HPDE6-E6E7 (cell line): ENCODE measurements around the gene SCARB1.

Source experiments
- DNase-seq: peaks from one replicate; pipeline ENCODE4 v3.0.0; 2011; ENCODE audit warnings: missing footprints; ENCODE audit errors: extremely low spot score

SCARB1 gene

DNA sequence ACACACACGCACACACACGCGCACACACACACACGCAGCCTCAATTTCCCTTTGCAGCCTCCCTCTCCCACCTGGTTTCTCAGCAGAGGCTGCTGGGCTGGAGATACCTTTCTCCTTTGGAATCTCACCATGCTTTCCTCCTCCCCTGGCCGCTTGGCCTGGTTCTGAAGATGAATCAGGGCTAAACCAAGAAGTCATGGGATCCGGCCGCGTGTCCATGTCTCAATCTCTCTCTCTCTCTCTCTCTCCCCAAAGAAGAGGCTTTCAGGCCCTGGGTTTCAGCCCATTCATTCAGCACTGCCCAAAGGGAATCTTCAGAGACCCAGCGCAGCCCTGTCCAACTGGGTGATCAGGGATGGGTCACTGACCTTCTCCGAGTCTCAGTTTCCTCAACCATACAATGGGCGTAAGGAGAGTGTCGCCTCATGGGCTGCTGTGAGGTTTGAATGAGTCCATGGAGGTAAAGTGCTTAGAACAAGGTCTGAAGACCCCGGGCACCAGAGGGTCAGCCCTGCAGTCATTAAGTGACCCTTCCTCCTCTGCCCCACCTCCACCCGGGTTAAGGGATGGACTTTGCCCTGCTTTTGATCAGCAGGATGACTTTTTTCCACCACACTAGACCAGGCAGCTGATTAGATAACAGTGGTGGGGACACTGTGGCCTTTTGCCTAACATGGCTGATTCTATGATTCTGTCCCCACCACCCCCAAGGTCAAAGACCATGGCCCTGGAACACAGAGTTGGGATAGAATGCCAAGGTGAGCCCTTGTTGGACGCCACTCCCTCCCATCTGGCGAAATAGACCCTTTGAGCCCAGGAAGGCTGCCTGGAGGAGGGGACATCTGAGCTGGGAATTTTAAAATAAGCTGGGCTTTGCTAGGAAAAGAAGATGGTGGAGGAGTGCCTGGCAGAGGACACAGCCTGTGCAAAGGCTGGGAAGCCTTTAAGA, 42.1 kb downstream of the SCARB1 start:
- DNase-seq = no peak

DNA sequence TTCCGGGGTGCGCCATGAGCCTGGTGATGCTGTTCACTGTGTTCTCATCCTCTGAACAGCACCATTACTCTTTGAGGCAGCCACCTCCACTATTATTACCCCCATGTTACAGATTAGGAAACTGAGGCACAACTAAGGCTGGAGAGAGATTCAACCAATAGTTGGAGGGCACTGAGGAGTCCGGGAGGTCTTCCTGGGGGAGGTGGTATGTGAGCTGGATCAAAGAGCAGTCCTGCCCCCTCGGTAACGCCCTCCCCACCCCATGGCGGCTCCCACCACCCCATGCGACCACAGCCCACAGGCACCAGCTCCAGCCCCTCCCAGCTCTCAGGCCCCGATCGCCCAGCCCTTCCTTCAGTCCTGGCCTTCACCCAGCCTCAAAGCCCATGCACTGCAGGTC, 43.5 kb downstream of the SCARB1 start:
- no peak for DNase-seq

DNA sequence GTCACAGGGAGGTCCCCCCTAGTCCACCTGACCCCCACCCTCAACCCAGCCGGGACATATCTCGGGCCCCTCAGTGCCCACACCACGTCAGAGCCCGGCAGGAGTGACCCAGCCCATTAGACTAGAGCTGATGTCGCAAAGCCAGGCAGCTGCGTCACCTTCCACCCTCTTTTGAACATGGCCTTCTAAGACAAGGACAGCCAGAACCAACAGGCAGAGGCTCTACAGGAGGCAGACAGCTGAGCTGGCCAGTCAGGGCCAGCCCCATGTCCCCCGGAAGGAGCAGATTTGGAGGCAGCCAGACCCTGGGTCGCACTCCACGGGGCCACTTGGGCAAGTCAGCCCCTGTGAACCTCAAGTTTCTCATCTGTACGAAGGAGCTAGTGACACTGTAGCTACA, 44.1 kb downstream of the SCARB1 start:
- no peak for DNase-seq

DNA sequence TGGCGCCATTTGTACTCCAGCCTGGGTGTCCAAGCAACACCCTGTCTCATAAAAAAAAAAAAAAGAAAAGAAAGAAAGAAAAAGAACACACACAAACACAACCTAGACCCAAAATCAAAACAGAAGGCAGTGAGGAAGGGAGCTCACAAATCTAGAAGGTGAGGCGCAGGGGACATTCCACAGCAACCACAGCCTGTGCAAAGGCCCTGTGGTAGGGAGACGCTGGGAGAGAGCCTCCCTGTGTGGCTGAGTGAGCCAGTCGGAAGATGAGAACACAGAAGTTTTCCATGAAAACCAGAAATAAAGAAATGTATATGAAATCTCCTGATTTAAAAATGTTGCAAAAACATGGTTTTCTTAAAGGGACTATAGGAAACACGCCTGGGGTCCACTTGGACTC, 44.6 kb downstream of the SCARB1 start:
- DNase-seq = no peak

DNA sequence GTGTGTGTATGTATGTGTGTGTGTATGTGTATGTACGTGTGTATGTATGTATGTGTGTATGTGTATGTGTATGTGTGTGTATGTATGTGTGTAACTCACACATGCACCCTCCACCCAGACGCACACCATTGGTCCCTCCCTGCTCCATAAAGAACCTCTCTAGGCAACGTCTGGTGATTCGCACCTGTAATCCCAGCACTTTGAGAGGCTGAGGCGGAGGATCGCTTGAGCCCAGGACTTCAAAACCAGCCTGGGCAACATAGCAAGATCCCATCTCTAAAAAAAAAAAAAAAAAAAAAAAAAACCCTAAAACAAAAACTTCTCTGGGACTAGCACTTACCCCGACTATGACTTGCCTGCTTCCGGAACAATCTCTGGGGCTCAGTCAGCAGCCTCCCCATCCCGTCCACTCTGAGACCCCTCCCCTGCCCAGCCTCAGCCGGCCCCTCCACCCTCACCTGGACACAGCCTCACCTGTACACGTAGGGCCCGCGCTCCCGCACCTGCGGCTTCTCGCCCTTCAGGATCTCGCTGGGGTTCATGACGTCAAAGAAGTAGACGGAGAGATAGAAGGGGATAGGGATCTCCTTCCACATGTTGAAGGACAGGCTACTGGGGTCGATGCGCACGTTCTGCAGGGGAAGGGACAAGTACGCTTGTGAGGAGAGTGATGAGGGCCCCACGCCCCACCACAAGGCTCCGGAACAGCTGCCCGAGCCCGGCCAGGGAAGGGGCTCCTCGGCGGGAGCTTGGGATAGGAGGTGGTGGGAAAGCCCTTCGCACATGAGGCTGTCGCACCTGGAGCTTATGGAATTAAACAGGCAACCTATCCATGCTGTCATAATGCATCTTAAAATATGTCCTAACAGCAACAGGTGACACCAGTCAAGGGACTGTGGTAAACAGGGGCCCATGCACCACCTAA, 46.3 kb downstream of the SCARB1 start:
- no peak for DNase-seq

DNA sequence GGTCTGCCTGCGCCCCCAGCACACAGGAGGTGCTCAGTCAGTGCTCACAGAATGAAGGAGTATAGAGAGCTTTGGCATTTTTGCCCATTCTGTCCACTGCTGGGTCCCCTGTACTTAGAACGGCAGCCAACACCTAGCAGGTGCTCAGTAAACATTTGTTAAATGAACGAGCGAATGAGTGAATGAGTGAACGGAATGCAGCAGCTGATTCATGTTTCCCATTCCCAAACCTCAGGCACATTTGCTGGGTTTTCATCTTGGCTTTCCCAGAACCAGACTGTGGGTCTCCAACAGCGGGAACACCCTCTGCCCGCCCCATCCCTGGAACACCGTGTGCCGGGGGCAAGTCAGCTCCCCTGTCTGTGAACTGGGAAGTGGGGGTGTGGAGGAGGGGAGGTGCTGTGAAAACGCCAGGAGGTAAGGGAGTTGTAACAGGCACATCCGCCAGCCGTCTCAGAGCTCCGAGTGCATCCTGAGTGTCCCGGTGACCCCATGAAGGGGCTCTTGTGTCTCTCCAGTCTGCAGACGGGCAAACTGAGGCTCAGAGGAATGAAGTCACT, 47.3 kb downstream of the SCARB1 start:
- no peak for DNase-seq

DNA sequence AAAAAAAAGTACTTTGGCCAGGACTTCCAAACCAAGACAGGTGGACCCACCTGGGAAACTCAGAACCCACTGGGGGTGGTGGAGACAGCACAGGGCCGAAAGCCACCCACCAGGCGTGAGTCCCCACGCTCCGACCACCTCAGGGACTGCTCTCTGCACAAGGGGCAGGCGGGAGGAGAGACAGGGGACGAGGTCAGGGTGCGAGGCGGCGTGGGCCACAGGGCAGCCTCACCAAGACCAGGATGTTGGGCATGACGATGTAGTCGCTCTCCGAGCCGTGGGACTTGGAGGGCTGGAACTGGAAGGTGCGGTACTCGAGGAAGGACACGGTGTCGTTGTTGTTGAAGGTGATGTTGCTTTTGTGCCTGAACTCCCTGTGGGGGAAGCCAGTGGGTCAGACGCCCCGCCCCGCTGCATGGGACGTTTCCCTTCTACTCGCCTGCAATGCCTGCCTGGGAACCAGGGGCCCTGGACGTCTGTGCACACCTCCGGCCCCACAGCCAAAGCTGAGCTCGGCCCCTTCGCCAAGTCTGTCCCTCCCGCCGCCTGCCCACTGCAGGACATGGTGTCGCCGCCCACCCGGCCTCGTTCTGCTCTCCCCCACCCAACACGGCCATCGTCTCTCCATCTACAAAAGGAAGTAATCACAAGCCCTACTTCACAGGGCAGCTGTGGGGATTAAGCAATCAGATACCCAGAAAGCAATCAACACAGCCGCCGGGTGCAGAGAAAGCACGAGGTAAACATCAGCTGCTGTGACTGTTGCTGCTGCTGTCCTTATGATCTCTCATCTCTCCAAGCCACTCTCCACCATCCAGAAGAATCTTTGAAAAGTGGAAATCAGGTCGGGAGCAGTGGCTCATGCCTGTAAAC, 48.7 kb downstream of the SCARB1 start:
- DNase-seq = no peak

DNA sequence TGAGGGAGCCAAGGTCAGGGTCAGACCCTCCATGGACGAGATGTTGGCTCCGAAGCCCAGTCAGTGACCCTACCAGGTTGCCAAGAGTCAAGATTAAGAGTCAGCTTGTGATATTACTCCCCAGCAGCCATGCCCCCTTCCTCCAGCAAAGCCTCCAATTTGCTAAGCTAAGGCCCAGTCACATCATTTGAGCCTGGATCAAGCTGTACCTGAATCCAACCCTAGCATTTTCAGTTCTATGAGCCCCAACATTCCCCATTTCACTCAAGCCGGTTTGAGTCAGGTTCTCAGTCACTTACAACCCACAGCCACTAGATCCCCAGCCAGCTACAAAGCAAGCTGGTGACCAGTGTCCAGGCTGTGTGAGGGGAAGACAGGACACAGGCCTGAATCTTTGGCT, 49.9 kb downstream of the SCARB1 start:
- no peak for DNase-seq

DNA sequence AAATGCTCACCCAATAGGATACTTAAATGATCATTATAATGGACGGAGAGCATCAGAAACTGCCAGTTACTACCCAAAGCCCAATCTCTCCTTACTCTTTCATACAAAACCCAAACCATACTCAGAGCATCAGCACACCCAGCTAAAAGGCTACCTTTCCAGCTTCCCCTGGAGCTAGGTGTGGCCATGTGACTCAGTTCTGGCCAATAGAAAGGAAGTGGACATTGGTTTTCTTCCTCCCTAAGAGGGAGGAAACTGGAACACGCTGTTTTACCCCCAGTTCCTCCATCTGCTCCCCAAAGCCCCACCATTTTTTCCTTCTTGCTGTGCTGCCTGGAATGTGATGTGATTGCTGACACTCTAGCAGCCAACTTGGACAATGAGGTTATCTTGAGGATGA, 50.7 kb downstream of the SCARB1 start:
- DNase-seq = no peak

DNA sequence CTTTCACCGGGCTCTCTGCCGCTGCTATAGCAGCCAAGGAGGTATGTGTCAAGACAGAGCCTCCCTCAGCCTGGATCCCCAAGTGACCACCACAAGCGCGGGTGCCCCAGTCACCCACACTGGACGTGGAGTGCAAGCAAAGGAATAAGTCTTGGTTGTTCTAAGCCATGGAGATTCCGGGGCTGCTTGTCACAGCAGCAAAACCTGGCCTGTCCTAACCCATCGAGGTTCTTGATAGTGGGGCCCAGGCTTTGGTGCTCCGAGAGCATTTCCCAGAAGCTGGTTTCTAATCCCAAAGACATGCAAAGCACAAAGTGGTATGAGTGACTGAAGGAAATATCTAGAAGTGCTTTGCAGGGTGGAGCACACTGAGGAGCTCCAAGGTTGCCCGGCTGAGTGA, 51.3 kb downstream of the SCARB1 start:
- no peak for DNase-seq

DNA sequence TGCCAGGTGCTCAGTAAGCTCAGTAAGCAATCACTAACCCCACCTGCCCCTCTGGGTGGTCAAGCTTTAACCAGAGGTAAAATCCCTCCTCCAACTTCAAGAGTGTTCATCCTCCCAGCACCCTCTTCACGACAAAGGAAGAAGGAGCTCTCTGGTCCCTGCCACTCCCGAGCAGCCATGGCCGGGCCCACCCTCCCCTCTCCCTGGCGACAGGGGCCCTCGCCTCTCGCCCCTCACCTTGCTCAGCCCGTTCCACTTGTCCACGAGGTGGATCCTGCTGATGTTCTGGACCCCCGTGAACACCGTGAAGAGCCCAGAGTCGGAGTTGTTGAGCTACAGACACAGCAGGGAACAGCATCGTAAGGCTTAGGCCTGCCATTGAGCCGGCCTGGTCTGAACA, 52.0 kb downstream of the SCARB1 start:
- DNase-seq = no peak

DNA sequence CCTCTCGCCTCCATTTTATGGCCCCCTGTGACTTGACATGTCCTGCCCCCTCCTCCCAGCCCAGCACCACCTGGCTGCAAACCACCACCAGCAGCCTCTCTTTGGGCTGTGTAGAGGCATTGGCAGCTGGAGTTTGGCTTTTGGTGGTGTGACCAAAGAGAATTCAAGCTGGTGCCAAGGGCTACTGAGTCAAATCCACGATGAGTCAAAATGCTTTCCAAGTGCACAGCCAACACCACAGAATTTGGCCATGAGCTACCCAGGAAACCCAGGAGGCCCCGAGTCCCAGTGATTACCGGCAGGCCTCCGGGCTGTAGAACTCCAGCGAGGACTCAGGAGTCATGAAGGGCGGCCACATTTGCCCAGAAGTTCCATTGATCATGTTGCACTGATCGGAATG, 53.8 kb downstream of the SCARB1 start:
- DNase-seq = no peak

DNA sequence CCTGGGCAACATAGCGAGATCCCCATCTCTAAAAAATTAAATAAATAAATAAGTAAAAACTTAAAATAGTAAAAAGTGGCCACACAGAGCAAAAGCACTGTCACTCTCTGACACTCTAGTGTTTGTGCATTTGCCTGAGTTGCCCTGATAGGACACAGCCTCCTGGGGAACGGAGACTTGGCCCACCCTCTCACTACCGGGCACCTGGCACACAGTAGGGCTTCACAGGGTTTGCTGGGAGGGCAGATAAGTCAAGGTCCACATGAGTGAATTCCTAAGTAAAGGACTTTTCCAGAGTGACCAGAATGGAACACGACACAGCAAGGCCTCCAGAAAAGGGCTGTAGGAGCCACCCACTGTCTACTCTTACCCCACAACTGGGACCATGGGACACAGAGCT, 54.3 kb downstream of the SCARB1 start:
- no peak for DNase-seq

DNA sequence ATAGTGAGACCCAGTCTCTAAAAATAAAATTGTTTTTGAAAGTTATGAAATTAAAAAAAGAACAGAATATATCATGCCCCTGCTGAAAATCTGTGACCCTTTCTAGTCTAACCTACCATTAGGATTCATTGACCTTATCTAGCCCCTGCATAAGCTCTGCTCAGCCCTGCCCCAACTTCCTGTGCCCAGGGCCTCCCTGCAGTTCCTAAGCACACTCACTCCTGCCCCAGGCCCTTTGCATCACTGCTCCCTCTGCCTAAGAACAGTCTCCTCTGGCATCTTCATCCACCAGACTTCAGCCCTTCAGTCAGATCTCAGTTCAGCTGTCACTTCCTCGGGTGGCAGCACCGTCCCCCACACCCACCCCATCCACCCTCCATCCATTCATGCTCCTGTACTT, 55.4 kb downstream of the SCARB1 start:
- DNase-seq = no peak

DNA sequence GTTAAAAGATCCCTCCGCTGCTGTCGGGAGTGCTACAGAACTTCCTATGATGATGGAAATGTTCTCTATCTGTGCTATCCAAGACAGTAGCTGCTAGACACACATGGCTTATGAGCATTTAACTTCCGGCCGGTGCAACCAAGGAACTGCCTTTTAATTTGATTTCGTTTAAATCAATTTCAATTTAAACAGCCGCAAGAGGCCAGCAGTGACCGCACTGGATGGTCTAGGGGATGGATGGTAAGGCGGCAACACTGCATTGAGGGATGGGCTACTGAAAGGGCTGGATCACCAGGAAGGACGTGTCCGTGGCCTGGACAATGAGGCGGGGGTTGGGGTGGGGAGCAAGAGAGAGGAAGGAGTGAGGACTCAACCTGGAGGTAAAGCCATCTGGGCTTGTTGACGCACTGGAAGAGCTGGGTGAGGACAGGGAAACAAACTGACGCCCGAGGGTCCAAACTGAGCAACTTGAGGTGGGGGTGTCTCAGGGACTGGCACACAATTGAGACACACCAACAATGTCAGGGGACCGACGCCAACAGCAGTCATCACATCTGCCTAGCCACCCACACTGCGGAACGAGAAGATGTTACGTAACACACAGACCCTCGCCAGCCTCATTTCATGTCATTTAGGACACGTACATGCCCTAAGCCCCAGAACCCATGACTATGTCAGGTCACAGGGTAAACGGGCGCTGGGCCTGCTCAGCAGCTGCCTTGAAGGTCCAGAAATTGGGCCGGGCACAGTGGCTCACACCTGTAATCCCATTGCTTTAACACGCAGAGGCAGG, 57.6 kb downstream of the SCARB1 start:
- DNase-seq = no peak

DNA sequence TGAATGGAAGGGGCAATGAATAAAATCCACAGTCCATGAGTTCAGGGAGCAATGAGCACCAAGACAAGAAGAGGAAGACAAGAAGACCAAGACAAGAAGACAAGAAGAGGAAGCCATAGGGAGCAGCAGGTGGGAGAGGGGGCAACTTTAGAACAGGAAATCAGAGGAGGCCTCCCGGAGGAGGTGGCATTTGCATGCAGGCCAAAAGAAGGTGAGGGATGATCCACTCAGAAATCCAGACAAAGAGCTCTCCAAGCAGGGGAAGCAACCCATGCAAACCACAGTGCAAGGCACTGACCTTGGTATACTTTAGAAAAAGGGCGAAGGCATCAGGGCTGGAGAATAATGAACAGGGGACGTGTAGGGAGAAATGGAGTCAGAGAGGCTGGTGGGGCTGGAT, 58.6 kb downstream of the SCARB1 start:
- no peak for DNase-seq

DNA sequence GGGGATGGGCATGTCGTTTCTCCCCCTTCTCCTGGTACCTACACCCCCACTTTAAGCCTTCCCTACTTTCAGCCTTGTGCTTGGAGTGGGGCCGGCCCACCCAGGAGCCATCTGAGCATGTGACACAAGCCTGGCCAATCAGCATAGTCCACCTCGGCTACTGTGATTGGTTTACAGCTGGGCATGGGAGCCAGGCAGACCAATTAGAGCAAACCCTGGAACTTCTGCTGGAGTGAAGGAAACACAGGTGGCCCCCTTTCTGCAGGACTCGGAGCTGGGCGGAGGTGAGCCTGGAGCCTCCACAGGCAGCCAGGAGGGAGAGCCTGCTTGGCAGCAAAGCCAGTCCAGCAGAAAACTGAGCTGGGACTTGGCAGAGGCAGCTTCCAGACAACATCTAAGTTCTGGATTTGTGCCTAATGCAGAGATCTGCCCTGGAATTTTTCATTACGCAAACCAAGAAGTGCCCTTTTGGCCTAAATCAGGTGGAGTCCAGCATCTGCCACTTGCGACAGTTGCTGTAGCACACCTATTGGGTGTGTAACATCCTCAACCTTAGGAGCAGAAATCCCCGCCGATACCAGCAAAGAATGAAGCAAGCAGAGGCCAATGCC, 59.5 kb downstream of the SCARB1 start:
- DNase-seq = no peak

DNA sequence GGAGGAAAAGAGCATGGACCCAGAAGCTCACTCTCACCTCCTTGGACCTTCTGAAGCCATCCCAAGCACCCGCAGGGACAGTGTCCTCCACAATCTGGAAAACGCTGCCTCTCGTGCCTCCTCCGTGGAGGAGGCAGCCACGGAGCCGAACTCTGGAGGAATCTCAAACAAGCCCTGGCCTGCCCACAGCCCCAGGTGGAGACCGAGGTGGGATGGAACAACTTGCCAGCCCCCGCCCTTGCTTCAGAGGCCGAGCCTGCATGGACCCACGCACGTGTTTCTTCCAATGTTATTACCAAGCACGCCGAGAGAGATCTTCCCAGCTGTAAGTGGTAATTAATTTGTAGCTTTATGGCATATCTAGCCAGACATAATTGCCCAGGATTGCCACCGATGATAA, 61.3 kb downstream of the SCARB1 start:
- DNase-seq = no peak

DNA sequence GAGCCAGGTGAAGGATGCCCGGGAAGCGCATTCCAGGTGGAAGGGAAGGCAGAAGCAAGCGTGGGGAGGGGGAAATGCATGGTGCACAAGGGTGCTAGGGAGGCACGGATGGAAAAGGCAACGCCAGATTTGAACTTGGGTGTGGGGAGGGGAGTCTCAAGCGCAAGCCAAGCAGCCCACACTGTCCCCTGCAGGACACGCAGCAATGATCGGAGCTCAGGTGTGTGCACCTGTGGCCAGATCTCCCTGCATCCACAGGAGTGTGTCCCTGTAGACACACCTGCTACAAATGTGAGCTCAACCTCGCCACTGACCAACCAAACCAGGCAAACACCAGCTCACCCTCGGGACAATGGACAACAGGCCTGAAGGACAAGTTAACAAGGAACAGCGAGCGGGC, 63.2 kb downstream of the SCARB1 start:
- DNase-seq = no peak

DNA sequence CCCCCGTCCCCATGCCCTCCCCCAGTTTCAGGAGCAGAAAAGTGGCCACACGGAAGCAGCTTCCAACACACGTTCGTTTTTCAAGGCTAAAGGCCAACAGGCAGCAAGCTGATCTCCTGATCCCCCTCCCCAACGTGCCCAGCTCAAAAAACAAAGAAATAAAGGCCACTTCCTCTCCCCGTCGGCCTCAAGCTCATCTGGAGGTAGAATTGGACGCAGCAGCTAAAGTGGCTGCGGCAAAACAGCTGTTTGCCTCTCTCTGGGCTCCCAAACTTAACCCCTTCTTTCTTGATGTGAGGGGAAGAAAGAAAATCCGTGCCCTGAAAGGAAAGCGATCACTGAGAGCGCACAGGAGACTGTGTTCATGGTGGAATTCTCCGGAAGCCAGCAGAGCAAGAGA, 66.3 kb downstream of the SCARB1 start:
- no peak for DNase-seq
